Panc1 (cell line): Measurements from ENCODE around the gene MR1.

Experiments used
- CTCF ChIP-seq: fragments of 450-650 bp; IDR thresholded peaks from 2 replicates; pipeline ENCODE4 v1.5.1; 2017; ENCODE audit warnings: mild to moderate bottlenecking
- REST ChIP-seq, 2 experiments: IDR thresholded peaks; 2 replicates each; pipeline ENCODE4 v1.6.1; 2011 to 2012; ENCODE audit warnings: low read depth in 2 of 2, control low read depth in 1 of 2, low read length in 1 of 2, mild to moderate bottlenecking in 1 of 2, moderate library complexity in 1 of 2; ENCODE audit not compliant: insufficient read depth in 1 of 2

GRCh38 chr1:181018901-181019681 is 14.7 kb upstream of the MR1 start:
- TF ChIP-seq CTCF (no peak), REST (IDR thresholded peaks at IDR 0.05; ENCODE audit: insufficient read depth in 1 of 2, low read depth in 2 of 2, low read length in 1 of 2) (no peak)
